C1 segment of cervical spinal cord (tissue), 14 donors: ENCODE data around the gene KNL1.
"Not testable (repeated sequence)": the region's sequence is repeated elsewhere in the genome, so short reads cannot be mapped to it uniquely, and the experiment has no call there.

Experiments
- DNase-seq, 14 donors: peaks; one replicate each; lab custom pipeline; 2025; lab: John Stamatoyannopoulos, UW

Gene KNL1

GRCh38 chr15:40593588-40594428 is at the start of gene KNL1:
KNL1 (plus strand) TSS chr15:40594249; CDS start chr15:40602932, 8,683 bp downstream.
- peak; percentile 71 to 99 (median 91) for DNase-seq

- no peak for DNase-seq
These were observed 48.6 kb upstream of the KNL1 start for GRCh38 chr15:40545457-40545856.

GRCh38 chr15:40548610-40549009 is 45.4 kb upstream of the KNL1 start:
- no peak for DNase-seq

GRCh38 chr15:40549894-40550293 is 44.2 kb upstream of the KNL1 start:
- no peak for DNase-seq

GRCh38 chr15:40550341-40551037 is 43.6 kb upstream of the KNL1 start:
- DNase-seq, result no peak

GRCh38 chr15:40554161-40554525 is 39.9 kb upstream of the KNL1 start:
- no peak for DNase-seq

GRCh38 chr15:40555876-40556275 is 38.2 kb upstream of the KNL1 start:
- no peak for DNase-seq

- no peak for DNase-seq
These were observed 34.9 kb upstream of the KNL1 start for GRCh38 chr15:40558952-40559742.

GRCh38 chr15:40562691-40563090 is 31.4 kb upstream of the KNL1 start:
- no peak for DNase-seq

GRCh38 chr15:40563426-40563825 is 30.6 kb upstream of the KNL1 start:
- no peak for DNase-seq

- DNase-seq, result peak; percentile 73 to 99 (median 95)
These were observed 29.3 kb upstream of the KNL1 start, which contains the start of gene CCDC32 for GRCh38 chr15:40564591-40565332. CCDC32 (minus strand) TSS chr15:40565042; CDS start chr15:40563015, 2,027 bp downstream.

GRCh38 chr15:40565333-40566238 is 28.5 kb upstream of the KNL1 start:
- DNase-seq, result no peak

- no peak for DNase-seq
These were observed 26.9 kb upstream of the KNL1 start for GRCh38 chr15:40567111-40567510.

- peak; percentile 49 to 93 (median 87) for DNase-seq
These were observed 24.7 kb upstream of the KNL1 start, which contains the start of gene RPUSD2 for GRCh38 chr15:40569129-40569953. RPUSD2 (plus strand) TSS chr15:40569299; CDS start chr15:40569338, 39 bp downstream.

- DNase-seq, result no peak
These were observed 18.9 kb upstream of the KNL1 start for GRCh38 chr15:40575113-40575512.

GRCh38 chr15:40576914-40577313 is 17.1 kb upstream of the KNL1 start:
- not testable (repeated sequence) for DNase-seq

GRCh38 chr15:40578892-40579291 is 15.2 kb upstream of the KNL1 start:
- DNase-seq, result no peak

- DNase-seq, result not testable (repeated sequence)
These were observed 12.3 kb upstream of the KNL1 start for GRCh38 chr15:40581796-40582195.

- DNase-seq, result no peak
These were observed 11.3 kb upstream of the KNL1 start for GRCh38 chr15:40582726-40583246.
